ENCODE measurements around the gene HPSE2. TPM values are rescaled to one million over a fixed set of nuclear protein-coding genes. Genes with fewer than 3 reads are reported as not detected.

HPSE2 gene
- total and polyA plus RNA-seq, 8 donors = 0.04 to 1.1 (median 0.05) TPM; not detected in 5

DNA sequence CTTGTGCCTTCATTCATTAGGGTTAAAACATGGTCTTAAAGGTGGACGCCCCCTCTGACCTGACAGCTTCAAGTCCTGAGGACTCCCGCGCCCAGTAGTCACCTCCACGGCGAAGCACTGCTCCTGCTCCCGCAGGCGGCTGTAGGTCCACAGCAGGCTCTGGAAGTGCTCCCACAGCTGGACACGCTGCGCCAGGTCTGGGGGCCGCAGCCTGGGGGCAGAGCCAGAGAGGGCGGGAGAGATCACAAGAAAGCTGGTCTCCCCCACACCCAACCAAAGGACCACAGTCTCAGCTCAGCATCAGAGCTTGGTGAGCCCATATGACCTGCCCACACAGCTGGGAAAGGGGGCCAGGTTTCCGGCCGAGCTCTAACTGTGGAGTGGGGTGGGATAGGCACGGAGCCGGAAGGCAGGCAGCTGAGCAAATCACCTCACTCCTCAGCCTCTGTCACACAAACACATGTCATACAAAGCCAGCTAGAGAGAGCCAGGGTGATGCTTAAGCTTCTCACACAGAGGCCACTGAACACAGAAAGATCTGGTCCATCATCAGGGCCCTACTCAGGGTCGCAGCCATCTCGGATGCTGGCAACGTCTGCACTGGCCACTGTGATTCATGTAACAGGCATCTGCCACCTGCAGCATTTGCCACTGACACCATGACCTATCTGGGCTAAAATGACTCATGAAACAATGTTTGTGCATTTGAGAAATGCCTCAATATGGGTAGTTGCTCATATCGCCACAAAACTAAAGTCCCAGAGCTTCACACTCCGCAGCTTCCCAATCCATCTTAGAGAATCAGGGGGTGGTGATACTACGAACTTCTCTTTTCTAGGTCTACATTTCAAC lies 801.5 kb downstream of the HPSE2 start:
- intact Hi-C loops (cut with DNase I) = no loop called here
- H3K36me3 ChIP-seq = peaks cover 10 to 60% (median 18%) of the 10 kb centered on the region in 3 donors

DNA sequence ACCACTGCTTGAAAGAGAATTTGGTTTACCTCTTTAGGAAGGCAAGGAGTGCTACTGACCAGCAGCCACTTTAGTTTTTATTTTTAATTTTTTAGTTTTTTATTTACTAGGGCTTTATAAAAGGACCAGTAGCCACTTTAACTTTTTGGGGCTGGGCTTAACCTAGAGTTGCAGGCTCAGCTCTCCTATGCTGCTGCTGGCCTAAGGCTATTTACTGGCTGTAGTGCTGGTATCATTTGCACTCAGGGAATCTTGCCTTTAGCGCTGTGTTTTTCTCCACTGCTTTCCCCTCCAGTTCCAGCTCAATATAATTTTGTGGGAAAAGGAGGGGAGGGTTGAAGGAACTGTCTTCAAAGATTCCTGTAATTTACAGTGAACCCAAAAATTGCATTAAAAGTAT lies 802.3 kb downstream of the HPSE2 start:
- FAIRE-seq (no peak), DNase-seq (no peak), ATAC-seq (no peak)
- H3K27ac ChIP-seq = no peak overlapping the region
- TF ChIP-seq, protein P1, sequence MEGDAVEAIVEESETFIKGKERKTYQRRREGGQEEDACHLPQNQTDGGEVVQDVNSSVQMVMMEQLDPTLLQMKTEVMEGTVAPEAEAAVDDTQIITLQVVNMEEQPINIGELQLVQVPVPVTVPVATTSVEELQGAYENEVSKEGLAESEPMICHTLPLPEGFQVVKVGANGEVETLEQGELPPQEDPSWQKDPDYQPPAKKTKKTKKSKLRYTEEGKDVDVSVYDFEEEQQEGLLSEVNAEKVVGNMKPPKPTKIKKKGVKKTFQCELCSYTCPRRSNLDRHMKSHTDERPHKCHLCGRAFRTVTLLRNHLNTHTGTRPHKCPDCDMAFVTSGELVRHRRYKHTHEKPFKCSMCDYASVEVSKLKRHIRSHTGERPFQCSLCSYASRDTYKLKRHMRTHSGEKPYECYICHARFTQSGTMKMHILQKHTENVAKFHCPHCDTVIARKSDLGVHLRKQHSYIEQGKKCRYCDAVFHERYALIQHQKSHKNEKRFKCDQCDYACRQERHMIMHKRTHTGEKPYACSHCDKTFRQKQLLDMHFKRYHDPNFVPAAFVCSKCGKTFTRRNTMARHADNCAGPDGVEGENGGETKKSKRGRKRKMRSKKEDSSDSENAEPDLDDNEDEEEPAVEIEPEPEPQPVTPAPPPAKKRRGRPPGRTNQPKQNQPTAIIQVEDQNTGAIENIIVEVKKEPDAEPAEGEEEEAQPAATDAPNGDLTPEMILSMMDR (IDR thresholded peaks at IDR 0.05) = no peak
- H3K4me3 ChIP-seq = no peak overlapping the region
- H3K36me3 ChIP-seq = peaks cover 10 to 65% (median 18%) of the 10 kb centered on the region in 3 donors
- WGBS, 2 donors = 95 to 96% methylated on average over 1 of the region's 1 CpG
- intact Hi-C loops (cut with DNase I) = no loop called here
- H3K4me1 ChIP-seq = no peaks in the 10 kb centered on the region
- no peaks in the 10 kb centered on the region for H3K9me3 ChIP-seq
- H3K27me3 ChIP-seq = no peaks in the 10 kb centered on the region

More for the DNA sequence above, 801.5 kb downstream of the HPSE2 start:
- ATAC-seq (no peak), DNase-seq (peak in 2 of 6 donors; percentile 41 to 51), FAIRE-seq (no peak)
- H3K9me3 ChIP-seq = no peaks in the 10 kb centered on the region
- TF ChIP-seq, protein P1 (IDR thresholded peaks at IDR 0.05) = no peak
- 95 to 98% methylated on average over 21 of the region's 21 CpGs for WGBS, 2 donors
- H3K4me3 ChIP-seq = no peak overlapping the region
- H3K4me1 ChIP-seq = no peaks in the 10 kb centered on the region
- no peaks in the 10 kb centered on the region for H3K27me3 ChIP-seq
- no peak overlapping the region for H3K27ac ChIP-seq

DNA sequence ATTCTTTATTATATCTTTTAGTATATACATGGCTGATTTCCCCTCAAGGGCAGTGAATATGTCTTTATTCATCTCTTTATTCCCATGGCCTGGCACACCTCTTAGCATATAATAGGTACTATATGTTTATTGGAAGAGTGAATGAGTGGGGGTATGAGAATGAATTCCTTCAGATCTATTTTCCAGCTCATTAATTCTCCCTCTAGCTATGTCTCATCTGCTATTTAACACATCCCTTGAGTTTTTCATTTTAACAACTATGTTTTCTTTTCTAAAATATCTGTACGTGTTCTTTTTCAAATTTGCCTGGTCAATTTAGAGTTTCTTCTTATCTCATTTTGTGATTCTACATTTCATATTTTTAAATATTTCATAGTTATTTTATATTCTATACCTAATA lies 803.3 kb downstream of the HPSE2 start:
- Histone ChIP-seq H3K27ac (no peak overlapping the region), H3K4me3 (no peak overlapping the region), H3K4me1 (no peaks in the 10 kb centered on the region), H3K36me3 (peaks cover 10 to 70% (median 18%) of the 10 kb centered on the region in 3 donors), H3K27me3 (no peaks in the 10 kb centered on the region), H3K9me3 (no peaks in the 10 kb centered on the region)
- TF ChIP-seq, protein P1 (IDR thresholded peaks at IDR 0.05) = no peak
- intact Hi-C loops (cut with DNase I) = no loop called here
- no peak for FAIRE-seq
- WGBS, 2 donors = 48 to 95% methylated on average over 1 of the region's 1 CpG
- ATAC-seq = no peak
- no peak for DNase-seq

DNA sequence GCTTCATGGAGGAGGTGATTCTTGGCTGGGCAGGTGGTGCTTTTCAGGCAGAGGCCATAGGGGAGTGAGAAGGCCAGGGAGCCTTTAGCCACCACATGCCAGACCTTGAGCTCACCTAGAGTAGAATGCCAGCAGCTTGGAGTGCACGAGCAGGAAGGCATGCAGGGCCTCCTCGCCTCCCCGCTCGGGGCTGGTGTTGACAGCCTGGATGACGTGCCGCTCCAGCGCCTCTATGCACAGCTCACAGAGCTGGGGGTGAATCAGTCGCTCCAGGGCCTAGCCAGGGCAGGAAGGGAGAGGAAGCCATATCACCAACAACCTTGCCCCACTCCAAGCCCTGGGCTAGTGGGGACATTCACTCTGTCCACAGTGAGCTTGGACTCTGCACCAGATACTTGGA lies 804.6 kb downstream of the HPSE2 start:
- ATAC-seq (no peak), FAIRE-seq (no peak), DNase-seq (peak in 2 of 6 donors; percentile 34 to 55)
- intact Hi-C loops (cut with DNase I) = no loop called here
- Histone ChIP-seq H3K9me3 (no peaks in the 10 kb centered on the region), H3K27ac (no peak overlapping the region), H3K36me3 (peaks cover 10 to 70% (median 18%) of the 10 kb centered on the region in 3 donors), H3K27me3 (no peaks in the 10 kb centered on the region), H3K4me1 (no peaks in the 10 kb centered on the region), H3K4me3 (no peak overlapping the region)
- TF ChIP-seq, protein P1 (IDR thresholded peaks at IDR 0.05) = no peak
- 87 to 91% methylated on average over 6 to 8 of the region's 8 CpGs for WGBS, 2 donors

DNA sequence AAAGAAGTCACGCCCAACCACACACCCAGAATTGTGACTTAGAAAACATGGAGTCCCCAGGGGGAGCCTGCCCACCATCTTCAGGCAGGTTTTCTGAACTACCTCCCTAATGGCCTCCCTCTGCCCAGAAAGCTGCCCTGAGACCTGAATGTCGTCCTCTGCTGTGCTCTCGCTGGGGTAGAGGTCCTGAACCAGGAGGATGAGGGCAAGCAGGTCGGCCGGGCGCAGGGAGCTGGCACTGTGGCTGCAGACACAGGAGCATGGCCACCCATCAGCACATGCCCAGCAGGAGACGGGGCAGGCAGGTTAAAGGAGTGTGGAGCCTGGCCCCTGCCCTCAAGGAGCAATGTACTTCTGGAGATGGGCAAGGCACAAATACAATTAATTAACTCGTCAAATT lies 805.2 kb downstream of the HPSE2 start:
- WGBS, 2 donors = 95% methylated on average over 8 of the region's 8 CpGs
- TF ChIP-seq, protein P1 (IDR thresholded peaks at IDR 0.05) = no peak
- intact Hi-C loops (cut with DNase I) = no loop called here

More for the DNA sequence above, 805.2 kb downstream of the HPSE2 start:
- FAIRE-seq (no peak), DNase-seq (peak in 1 of 6 donors; percentile 25), ATAC-seq (no peak)
- no peaks in the 10 kb centered on the region for H3K9me3 ChIP-seq
- peaks cover 10 to 69% (median 18%) of the 10 kb centered on the region in 3 donors for H3K36me3 ChIP-seq
- H3K4me1 ChIP-seq = no peaks in the 10 kb centered on the region
- H3K4me3 ChIP-seq = no peak overlapping the region
- no peaks in the 10 kb centered on the region for H3K27me3 ChIP-seq
- H3K27ac ChIP-seq = no peak overlapping the region

Measured in pancreas (tissue), 10 donors.